Esophagus squamous epithelium (tissue), 4 donors: Measurements from ENCODE around the gene UBE2U.

Experiments used
- CTCF ChIP-seq, 6 experiments: fragments of 450-650 bp in 4 of 6; fragments of 200-600 bp in 2 of 6; sonication (generic) in 2 of 6; IDR thresholded peaks; one replicate each; pipeline ENCODE4 v1.5.1; 2016 to 2019; ENCODE audit warnings: antibody characterized with exemption in 6 of 6, mild to moderate bottlenecking in 4 of 6, moderate library complexity in 4 of 6
- POLR2A ChIP-seq, 4 donors: fragments of 450-650 bp; IDR thresholded peaks; one replicate each; pipeline ENCODE4 v1.6.1; 2017; ENCODE audit warnings: antibody characterized with exemption in 4 of 4, mild to moderate bottlenecking in 4 of 4, moderate library complexity in 3 of 4

- TF ChIP-seq CTCF (IDR thresholded peaks at IDR 0.05) (no peak), POLR2A (IDR thresholded peaks at IDR 0.05) (no peak)
These were observed 44.6 kb downstream of the UBE2U start for GRCh38 chr1:64248065-64248464.
